GM18505 (cell line): Measurements from ENCODE around the gene GALNT3.

Source experiments
- ATAC-seq: cut with Tn5 transposase; IDR thresholded peaks from one replicate; pipeline ENCODE4 v1.9.1; 2021; ENCODE audit not compliant: unreplicated experiment
- POLR2A ChIP-seq: IDR thresholded peaks from 4 replicates; pipeline ENCODE4 v1.6.1; 2011; ENCODE audit warnings: borderline replicate concordance; ENCODE audit not compliant: insufficient read depth, insufficient read length; ENCODE audit errors: extremely low read depth

GALNT3 gene

DNA sequence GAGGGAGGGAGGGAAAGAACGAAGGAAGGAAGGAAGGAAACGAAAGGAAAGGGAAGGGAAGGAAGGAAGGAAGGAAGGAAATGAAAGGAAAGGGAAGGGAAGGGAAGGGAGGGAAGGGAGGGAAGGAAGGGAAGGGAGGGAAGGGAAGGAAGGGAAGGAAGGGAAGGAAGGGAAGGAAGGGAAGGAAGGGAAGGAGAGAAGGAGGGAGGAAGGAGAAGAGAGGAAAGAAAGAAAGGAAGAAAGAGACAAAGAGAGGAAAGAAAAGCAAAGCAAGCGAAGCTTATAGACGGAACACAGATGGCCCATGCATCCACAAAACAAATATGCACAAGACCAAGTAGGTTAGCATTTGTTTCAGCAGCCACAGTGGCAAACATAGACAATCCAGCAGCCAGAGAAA lies 20.4 kb upstream of the GALNT3 start:
- no peak for ATAC-seq
- no peak for TF ChIP-seq POLR2A

DNA sequence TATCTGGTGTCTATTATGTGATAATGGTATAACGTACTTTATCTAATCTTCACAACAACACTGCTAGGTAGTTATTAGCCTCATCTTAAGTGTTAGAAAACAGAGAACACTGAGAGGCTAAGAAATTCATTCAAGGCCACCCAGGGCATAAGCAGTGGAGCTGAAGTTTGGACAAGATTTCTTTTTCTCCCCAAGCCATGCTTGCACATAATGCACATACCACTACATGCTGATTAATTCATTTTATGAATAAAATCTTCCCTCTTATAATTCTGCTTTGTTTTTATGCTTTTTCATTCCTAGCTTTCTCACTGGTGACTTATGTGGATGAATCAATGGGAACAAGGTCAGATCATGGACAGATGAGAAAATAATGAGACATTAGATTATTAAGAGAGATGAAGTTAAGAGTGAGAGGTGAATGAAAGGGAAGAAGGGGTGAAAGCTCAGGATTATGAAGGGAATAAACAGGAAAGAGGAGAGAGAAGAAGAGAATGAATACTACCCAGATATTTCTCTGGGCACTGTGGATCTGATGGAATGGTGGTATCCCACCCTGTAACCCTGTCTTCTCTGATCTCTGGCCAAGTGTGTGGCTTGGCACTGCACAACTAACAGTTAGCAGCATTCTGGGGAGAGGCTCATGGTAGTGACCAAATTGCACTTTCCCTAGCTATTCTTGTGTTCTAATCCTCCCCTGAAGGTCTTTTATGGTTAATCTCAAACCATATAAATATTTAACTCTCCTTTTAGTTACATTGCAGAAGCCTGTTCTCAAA lies 17.7 kb upstream of the GALNT3 start:
- TF ChIP-seq POLR2A, result no peak
- no peak for ATAC-seq

DNA sequence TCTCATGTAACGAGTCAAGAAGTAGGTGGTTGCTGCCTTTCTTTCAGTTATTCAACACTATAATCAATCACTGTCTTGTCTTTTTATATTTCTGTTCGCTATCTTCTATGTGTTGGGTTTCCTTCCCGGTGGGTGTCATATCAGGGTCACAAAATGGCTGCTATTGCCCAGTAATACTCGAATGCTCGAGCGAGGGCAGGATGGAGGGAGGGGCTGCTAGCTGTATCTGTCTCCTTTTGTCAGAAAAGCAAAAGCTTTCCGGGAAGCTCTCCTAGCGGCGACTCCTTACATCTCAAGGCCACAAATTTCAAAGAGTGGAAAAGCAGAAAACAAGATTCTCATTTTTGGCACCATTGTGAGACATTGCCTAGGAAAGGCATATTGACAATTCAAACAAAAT lies 16.4 kb upstream of the GALNT3 start:
- no peak for TF ChIP-seq POLR2A
- ATAC-seq, result no peak

DNA sequence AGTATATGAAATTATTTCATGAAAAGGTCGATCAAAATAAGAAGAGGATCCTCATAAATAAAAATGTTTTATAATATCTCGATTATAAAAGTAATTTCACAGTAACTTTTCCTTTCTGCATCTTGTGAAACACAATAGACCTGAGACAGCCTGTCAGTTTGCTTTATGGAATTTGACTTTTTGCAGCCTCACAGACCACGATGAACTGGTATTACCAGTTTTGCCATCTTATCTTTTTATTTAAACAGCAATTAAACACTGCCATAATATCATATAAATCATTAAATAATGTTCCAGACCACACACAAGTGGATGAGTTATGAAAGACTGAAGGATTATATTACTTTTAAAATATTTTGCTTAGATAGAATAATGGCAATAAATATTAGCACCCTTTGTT lies 10.7 kb upstream of the GALNT3 start:
- no peak for TF ChIP-seq POLR2A
- ATAC-seq, result no peak

DNA sequence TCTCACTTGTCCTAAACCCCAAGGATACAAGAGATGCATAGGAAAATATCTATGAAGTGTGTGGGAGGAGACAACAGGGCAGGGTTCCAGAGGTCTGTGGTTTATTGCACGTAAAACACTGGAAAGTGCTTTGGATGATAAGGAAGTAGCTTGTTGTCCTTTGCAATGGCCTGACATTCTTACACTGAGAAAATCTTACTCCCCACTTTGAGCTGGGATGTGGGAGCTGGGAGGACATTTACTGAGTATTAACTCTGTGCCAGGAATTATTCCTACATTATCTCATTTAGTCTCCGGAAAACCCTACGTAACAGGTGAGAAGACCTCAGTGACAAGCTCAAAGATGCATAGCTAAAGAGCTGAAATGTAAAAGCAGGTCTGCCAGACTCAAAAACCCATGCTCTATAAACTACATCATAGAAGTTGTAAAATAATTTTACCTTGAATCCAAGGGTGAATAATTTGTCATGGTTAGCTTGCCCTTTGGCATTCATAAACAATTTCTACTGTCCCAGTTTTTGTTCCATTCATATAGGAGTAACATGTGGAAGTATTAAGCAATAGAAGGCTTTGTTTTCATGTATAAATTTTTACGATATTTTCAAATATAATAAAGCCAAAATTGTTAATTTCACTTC lies 9.2 kb upstream of the GALNT3 start:
- no peak for ATAC-seq
- no peak for TF ChIP-seq POLR2A

DNA sequence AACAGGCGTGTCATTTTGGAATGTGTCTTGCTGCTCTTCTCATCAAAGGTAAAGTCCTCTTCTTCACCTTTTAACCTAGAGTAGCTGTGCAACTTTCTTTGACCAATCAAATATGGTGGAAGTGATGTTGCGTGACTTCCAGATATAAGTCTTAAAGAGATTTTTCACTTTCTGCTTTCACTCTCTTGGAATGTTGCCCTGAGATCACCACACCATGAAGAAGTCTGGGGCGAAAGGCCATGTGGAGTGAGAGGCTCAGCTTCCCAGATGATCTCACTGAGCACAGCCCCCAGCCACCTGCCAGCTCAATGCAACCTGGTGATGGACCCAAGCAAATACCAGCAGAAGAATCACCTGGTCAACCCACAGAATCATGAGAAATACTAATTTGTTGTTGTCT lies 7.1 kb upstream of the GALNT3 start:
- TF ChIP-seq POLR2A, result no peak
- ATAC-seq, result no peak

DNA sequence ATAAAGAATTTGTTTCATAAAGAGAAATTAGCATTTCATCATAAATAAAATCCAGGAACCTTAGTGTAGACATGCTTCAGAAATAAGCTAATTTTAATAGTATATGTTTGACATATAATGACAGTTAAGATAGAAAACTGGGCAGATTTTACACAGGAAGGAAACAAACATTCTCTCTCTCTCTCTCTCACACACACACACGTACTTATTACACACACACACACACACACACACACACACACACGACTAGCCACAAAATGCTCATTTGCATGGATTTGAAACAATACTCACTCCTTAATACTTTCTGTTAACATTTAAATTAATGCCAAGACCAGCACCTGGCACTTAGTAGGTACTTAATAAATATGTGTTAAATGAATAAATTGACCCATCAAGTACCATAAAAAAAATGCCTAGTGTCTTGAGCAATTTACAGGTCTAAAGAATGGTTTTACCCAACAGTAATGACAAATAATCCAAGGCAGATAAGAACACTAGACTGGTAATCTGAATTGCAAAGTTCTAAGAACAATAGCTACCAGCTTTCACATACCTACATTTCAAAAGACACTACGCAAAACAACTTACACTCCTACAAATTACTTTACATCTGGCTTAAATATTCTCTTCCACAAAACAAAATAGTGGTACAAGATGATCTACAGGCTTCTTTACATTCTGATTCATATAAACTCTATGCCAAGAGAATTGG lies 2.9 kb upstream of the GALNT3 start:
- no peak for ATAC-seq
- no peak for TF ChIP-seq POLR2A

DNA sequence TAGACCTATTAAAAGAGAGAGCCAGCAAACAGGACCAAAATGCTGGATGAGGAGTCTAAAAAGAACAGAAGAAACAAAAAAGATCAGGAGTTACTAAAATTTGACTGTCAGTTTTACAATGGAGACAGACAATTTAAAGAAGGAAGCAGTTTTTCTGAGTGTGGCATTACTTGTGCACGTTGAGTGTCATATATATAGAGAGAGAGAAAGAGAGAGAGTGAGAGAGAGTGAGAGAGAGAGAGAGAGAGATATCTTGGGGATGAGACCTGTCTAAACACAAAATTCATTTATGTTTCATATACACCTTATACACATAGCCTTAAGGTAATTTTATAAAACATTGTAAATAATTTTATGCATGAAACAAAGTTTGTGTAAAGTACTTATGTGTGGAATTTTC lies 2.1 kb upstream of the GALNT3 start:
- TF ChIP-seq POLR2A, result no peak
- ATAC-seq, result no peak

DNA sequence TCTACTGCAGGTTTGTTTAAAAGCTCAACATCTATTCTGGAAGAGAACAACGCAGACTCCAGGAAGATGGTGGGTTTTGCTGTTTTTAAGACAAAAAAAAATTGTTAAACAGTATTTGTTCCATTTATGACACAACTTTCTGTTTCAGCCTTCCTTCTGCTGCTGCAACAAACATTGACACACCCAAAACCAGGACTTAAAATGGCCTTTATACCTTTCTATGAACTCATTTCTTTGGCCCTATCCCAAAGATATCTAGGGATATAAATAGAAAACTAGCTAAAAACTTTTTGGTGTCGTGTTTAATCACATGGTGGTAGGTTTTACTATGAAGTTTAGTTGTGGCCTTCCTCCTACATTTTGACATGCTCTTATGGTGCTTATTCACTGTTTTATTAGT lies 964 bp upstream of the GALNT3 start:
- ATAC-seq, result no peak
- no peak for TF ChIP-seq POLR2A

DNA sequence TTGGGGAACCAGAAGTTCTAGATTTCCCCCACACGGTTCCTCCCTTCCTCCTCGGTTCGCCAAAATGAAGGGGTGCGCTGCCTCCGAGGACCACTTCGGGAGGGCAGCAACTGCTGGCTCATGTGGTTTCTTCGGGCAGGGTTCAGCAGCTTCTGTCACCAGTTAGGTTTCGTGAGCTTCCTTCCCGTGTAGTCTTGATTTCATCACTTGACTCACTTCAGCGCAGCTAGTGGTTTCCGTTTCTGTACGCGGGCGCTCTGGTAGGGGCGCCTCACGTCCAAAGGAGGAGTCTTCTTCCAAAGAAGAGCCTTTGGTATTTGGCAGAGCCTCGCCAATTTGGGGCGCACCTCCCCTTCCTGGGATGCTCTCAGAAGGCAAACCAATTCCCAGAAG lies 485 bp upstream of the GALNT3 start:
- peak; percentile 95 for ATAC-seq
- peak; percentile 71 for TF ChIP-seq POLR2A

DNA sequence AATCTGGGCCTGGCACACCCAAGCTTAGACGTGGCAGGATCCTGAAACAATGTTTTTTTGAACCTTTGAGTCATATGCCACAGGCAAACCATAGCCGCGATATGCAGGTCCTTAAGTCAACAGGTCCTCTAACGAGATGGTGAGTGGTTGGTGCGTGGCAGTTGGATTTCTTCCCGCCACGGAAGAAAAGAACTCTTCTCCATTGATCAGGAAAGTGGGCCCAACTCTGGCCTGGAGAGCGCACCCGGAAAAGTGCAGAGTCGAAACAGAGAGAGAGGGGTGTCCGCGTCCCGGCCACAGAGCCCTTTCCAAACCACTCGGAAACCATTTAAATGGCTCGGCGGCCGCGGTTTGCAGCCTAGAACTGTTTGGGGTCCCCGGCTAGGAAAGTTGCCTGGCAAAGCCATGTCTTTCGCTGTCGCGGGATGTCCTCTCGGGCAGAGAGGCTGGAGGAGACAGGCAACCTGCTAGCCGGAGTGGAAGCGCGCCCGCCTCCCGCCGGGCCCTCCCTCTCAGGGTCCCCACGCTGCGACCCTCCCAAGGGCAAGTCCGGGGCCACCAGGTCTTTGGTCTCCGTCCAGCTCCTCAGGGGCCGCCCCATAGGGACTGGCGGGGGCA lies 777 bp downstream of the GALNT3 start:
- peak; percentile 2 for ATAC-seq

DNA sequence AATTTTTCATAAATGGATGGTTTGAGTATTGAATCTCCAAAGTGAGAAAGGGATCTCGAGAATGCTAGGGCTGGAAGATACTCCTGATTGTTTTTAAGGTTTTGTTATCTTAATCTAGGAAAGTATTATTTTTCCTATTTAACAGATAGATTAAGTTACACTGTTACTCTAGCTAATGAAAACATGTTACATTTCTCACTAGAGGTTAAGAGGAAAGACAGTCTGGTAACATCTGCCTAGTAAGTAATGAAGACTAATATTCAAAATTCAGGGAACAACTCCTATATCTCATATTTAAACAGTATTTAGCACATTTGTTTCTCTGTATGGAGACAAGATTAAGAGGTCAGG lies 2.0 kb downstream of the GALNT3 start:
- no peak for ATAC-seq
- no peak for TF ChIP-seq POLR2A

More for the DNA sequence above, 777 bp downstream of the GALNT3 start:
- TF ChIP-seq POLR2A, result no peak

DNA sequence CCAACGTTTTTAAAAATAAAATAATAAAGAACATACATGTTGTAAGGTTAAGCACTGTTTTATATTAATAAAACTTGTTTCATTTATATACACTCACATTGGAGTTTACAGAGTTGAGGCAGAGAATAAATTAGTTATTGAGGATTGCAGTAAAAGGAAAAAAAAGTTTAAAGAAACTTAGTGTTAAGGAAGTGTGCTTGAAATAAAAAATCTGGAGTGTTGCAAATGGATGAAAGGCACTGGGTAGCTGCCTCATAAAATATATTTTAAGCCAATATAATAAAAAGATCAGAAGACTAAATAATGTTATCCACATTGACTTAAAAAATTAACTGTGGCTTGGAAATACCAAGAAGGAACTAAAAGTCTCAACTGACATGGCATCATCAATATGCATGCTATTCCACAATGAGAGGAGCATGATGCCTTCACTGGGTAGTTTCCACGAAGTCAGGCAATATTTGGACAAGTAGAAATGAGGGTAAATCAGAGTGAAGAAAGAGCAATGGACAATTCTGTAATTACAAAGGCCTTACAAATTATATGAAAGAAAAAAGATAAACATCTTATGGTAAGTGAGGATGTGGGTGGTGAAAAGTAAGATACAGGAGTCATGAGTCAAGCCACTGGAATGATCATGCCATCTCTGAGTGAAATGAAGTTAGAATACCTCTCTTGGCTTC lies 2.5 kb downstream of the GALNT3 start:
- no peak for TF ChIP-seq POLR2A
- no peak for ATAC-seq
